Umbilical cord (tissue), 2 donors: Measurements from ENCODE around the gene BRCC3. TPM values are rescaled to one million over a fixed set of nuclear protein-coding genes. Genes with fewer than 3 reads are reported as not detected.

Experiments used
- DNase-seq: peaks from one replicate; pipeline ENCODE4 v3.0.0-alpha.2; 2015; ENCODE audit warnings: low spot score
- total RNA-seq: library from RNA; depleted of rRNA; stranded (reverse); fragments of >200 nt; gene quantifications from one replicate; pipeline ENCODE4 v1.2.3, GENCODE V29; 2014; ENCODE audit warnings: low replicate concordance; ENCODE audit not compliant: insufficient read depth

Gene BRCC3
- 11.1 TPM for total RNA-seq

DNA sequence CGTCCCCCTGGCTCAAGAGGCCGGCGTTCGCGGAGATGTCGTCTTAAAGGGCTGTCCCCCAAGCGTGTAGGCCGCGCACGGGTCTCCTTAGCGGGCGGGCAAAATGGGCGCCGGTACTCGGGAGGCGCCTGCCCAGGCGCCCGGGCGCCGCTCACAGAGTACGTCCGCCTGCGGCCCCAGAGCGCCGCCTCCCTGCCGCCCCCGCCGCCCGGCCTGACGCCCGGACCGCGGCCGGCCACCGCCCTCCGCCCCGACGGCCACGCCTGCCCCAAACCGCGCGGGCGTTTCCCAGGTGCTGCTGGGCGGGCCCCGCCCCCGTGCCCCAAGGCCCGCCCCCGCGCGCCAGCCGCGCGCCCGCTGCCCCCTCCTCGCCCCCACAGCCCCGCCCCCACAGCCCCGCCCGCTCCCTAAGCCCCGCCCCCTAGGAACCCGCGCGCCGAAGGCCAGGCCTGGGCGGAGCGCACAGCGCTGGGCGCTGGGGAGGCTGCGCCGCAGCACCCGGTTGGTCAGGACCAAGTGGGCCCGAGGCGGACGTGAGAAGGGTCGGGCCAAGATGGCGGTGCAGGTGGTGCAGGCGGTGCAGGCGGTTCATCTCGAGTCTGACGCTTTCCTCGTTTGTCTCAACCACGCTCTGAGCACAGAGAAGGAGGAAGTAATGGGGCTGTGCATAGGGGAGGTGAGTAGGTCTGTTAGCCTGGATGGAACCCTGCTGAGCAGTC lies at the start of gene BRCC3, which contains the start of the genes CMC4 and MTCP1:
Gene BRCC3, plus strand, starts transcription at position 534 of the 719 bp plus-strand sequence. Its CDS starts 20 bp downstream, at position 554.
Gene CMC4, minus strand, starts transcription at position 162 of the 719 bp plus-strand sequence. CDS start 7,113 bp downstream, outside the sequence.
Gene MTCP1, minus strand, starts transcription at position 162 of the 719 bp plus-strand sequence. CDS start 5,126 bp downstream, outside the sequence.
- peak; percentile 82 for DNase-seq

GRCh38 chrX:155022585-155022984 lies 48.7 kb upstream of the BRCC3 start, which contains the start of gene F8:
Gene F8, minus strand, starts transcription at chrX:155022723. Its CDS starts 171 bp downstream, at chrX:155022552.
- no peak for DNase-seq

GRCh38 chrX:155023907-155024833 lies 47.1 kb upstream of the BRCC3 start:
- no peak for DNase-seq

- no peak for DNase-seq
Observed at GRCh38 chrX:155026420-155026726, 44.9 kb upstream of the BRCC3 start.

DNA sequence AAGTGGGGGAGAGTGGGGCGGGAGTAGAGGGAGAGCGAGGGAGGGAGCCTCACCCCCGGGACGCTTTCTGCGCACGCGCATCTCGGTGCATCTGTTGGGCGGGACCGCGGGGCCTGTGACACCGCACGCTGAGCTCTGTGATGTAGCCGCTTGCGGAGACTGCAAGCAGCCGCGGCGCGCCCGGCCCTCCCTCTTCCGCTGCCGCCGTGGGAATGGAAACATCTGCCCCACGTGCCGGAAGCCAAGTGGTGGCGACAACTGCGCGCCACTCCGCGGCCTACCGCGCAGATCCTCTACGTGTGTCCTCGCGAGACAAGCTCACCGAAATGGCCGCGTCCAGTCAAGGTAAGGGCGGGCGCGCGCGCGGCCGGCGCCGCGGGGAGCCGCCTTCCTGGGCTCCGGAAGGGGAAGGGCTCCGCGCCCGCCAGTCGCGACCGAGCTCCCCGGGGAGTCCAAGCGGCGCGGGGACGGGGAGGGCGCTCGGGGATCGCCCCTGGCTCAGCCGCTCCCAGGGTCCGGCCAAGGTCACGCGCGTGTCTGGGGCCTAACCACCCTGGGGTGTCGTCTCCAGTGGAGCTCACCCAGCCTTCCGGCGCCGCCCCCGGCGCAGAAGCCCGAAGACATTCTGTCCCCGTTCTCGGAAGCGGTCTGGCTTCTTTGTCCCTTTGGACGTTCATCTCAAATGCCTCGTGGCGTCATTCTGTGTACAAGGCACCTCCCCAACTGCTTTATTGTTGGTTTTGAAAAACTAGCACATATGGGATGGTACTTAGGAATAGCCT lies 44.4 kb upstream of the BRCC3 start, which contains the start of gene FUNDC2:
Gene FUNDC2, plus strand, starts transcription at position 118 of the 782 bp plus-strand sequence. Its CDS starts 95 bp downstream, at position 213.
- DNase-seq: peak; percentile 96

DNA sequence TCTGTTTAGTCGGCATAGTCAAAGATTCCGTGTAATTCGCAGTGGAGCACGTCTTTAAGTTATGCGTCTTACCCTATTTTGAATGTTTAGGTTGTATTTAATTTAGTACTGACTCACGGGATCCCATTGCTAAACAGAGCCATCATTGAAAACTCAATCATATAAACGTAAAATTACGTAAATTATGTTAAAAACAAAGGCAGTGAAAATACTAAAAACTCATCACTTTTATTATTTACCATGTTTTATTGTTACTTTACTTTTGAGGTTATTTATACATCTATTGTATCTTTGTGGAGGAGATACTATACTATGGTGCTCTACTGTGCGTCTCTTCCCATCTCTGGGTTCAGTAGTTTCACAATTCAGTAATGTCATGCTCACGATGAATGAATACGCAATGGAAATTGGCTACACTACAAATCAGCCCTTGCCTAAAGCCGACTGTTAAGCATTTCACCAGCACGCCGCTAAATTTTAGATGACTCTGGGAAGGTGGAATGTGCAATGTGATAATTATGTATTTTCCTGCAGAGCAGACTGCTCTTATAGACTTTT lies 43.7 kb upstream of the BRCC3 start:
- peak; percentile 23 for DNase-seq

DNA sequence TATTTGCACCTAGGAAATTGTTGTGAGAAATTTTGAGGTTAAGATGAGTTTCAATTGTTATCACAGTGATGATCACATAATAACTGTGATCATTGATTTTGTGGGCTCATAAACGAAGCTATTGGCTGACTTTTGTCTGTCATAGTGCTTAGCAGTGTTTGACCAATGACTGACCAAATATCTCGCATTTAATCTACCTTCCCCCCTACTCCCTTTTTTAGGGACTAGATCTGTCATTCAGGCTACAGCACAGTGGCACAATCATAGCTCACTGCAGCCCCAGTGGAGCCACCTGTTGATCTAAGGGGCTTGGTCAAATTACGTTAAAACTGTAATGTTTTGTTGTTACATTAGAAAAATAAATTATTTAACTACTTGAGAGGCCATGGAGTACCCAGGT lies 43.2 kb upstream of the BRCC3 start:
- DNase-seq: no peak

GRCh38 chrX:155028877-155029291 lies 42.4 kb upstream of the BRCC3 start:
- DNase-seq: peak; percentile 8

DNA sequence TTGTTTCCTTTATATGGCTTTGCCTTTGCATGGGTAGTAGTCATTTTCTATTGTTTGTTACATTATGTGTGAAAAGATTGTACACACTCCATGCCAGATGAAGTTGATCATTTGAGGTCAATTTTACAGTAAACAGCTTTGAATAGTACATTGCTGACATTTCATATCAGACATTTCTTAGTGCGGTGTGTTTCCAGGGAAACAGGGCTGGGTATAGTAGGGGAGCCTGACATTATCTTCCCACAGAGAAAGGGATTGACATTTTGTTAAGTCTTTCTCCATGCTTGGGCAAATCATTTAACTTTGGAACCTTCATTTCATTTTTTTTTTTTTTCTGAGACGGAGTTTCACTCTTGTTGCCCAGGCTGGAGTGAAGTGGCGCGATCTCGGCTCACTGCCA lies 39.7 kb upstream of the BRCC3 start:
- DNase-seq: no peak

- DNase-seq: no peak
Observed at GRCh38 chrX:155035688-155036087, 35.6 kb upstream of the BRCC3 start.

DNA sequence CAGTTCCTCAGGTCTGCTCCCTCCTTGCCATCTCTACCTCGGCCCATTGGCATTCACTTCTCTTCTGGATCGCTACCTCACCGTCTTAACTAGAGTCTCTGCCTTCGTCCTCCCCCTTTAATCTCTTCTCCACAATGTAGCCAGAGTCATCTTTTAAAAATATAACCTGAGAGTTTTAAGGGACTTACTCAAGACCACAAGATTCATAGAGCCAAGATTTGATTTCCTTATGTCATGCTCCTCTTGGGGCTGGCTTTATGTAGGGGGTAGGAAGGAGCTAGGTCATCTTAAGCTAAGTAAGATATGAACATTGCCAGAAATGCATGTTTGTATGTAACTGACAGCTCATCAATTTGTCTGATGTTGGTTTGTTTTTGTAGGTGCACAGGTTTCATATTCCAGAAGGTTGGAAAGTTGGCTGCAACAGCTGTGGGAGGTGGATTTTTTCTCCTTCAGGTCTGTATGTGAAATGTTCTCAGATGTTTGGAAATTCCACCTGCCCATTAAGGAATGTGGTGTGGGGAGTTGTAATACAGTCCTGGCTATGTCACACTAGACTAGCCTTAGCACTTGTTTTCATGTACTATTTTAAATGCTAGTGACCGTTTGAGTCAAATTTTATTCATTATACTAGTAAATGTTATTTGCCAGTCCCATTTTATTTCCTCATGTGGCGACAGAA lies 25.0 kb upstream of the BRCC3 start:
- DNase-seq: no peak

DNA sequence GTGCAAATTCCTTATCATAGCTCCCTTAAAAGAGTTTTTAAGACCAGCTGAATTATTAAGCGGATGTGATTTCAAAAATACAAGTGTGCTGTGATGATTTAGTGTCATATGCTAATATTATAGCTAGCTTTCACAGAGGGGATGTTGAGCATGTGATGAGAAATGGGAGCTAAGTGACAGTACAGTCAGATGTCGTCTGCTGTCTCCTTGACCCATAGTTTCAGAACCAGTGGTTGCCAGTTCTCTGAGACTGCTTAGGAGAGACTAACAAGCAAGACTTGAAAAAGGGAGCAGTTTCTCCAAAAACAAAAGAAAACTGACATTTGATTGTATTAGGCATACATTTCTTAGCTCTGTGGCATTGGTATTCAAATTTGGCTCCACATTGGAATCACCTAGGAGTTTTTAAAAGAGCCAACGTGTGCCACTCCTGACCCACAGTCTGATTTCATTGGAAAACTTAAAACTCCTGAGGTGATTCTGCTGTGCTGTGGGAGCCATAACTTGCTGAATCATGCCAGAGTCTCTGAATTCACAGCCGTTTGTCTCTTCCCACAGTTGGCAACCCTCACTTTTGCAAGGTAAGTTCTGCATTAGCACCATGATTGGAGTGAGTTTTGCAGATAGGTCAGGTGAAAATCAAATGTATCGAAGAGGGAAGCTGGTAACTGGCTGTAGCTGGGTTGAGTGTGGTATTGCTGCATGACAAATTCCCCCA lies 24.3 kb upstream of the BRCC3 start:
- no peak for DNase-seq

DNA sequence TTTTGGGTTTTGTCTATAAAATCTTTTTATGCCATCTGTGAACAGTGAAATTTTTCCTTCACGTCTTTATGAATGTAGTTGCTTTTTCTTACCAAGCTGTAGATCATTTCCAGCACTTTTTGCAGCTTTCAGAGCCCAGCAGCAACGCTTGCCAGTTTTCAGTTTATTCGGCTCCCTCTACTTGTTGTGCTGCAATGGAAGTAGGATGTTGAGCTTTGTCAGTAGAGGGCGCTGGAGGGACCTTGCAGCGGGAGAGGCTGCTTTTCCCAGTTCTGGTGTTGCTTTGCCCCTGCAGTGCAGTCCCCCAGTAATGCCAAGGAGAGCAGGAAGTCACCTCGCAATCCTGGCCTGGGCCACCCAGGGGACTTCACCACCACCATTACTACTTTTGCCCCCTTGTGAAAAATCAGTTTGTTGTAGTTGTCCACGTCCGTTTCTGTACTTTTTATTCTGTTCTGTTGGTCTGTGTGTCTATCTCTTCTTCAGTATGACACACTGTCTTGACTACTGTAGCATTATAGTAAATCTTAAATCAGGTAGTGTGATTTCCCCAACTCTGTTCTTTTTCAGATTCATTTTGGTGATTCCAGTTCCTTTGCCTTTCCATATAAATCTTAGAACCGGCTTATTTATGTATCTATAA lies 22.2 kb upstream of the BRCC3 start:
- DNase-seq: peak; percentile 25

DNA sequence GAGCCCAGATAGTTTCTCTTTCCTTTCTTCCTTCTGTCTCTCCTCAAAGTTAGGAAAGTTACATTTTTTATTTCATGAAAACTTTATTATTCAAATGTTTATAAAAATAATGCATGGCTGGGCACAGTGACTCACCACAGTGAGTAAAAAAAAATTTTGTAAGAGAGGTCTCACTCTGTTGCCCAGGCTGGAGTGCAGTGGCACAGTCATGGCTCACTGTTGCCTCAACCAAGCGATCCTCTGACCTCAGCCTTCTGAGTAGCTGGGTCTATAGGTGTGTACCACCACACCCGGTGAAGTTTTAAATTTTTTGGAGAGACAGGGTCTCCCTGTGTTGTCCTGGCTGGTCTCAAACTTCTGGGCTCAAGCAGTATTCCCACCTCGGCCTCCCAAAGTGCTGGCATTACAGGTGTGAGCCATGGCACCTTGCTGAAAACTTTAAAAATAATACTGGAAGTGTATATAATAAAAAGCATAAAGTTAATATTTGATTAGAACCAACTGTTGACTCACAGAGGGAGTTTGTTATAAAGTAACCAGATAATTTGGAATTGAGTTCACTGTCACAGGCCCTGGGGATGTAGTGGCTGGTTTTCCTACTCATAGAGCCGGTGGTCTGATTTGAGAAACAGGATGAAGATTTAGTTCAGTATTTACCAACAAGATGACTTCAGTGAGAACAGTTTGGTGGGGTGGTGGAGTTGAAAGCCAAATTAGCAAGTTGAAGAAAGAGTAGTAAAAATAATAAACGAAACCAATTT lies 18.4 kb upstream of the BRCC3 start:
- no peak for DNase-seq

GRCh38 chrX:155053656-155054055 lies 17.7 kb upstream of the BRCC3 start:
- DNase-seq: no peak

DNA sequence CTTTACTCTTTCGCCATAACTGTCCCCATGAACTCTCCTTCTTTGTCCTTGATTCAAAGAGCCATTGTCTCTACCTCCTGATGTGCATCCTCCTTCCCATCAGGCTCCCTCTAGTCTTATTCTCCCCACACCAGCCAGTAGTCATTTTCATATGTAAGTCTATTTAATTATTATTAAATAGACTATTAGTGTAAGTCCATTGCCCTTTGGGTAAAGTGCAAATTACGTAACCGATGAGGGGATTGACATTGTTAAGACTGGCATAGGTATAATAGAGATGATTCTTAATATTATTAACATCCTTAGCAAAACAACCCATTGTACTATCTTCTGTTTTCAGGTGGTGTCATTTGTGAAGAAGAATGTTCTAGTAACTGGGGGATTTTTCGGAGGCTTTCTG lies 17.1 kb upstream of the BRCC3 start:
- DNase-seq: no peak

DNA sequence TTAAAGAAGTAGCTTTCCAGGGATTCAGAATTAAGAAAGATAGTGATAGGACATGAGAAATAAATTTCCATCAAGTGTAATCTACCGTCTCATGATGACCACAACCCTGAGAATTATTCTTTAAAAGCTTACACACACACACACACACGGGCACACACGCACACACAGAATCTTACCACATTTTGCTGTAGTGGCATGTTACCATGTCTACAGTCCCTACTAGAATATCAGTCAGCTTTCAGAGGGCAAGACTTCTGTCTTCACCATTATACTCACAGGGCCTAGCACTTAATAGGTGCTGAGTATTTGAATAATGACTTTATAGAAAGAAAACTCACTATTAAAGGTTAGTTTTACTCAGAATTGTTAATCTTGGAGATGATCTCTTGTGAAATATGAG lies 15.8 kb upstream of the BRCC3 start:
- no peak for DNase-seq

- DNase-seq: no peak
Observed at GRCh38 chrX:155056471-155056870, 14.8 kb upstream of the BRCC3 start.
